ENCODE measurements around the gene FUCA2.
A peak's percentile ranks its signal among the peaks of the same experiment; 100 is the strongest.
"Not testable (repeated sequence)": the region's sequence is repeated elsewhere in the genome, so short reads cannot be mapped to it uniquely, and the experiment has no call there.

Gene FUCA2

DNA sequence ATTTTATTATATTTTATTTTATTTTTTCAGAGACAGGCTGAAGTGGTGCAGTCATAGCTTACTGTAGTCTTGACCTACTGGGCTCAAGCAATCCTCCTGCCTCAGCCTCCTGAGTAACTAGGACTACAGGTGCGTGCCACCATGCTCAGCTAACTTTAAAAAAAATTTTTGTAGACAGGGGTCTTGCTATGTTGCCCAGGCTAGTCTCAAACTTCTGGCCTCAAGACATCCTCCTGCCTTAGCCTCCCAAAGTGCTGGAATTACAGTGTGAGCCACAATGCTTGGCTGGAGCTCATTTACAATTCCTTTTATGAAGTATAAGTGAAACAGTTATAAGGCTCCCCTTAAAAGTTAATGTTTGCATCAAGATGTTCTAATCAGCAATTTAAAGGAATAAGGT is 14.5 kb downstream of the FUCA2 start:
- DNase-seq (ENCODE audit: low spot score) = no peak

DNA sequence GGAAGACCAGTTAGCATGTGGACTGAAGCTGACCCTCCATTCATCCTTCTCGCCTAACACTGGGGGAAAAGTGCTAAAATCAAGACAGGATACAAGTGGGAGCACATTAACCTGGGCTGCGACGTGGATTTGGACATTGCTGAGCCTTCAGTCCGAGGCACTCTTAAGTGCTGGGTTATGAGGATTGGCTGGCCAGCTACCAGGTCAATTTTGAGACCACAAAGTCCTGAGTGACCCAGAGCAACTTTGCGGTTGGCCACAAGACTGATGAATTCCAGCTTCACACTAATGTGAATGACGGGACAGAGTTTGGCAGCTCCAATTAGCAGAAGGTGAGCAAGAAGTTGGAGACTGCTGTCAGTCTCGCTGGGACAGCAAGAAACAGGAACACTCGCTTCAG is 20.7 kb downstream of the FUCA2 start:
- no peak for DNase-seq (ENCODE audit: low spot score)

DNA sequence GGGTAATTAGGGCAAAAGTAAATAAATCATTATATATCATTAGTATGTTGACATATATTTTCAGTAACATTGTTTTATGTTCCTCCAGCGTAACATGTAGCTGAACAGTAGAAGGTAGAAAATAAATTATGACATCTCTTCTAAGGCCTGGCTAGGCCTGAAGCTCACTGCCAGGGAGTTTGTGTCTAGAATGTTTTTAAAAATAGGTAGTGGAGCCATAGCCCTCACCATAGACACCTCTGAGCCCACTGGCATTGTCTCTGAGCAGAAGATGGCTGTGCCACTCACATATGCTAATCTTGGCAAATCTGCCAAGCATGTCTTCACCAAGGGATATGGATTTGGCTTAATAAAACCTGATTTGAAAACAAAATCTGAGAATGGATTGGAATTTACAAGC is 21.3 kb downstream of the FUCA2 start:
- DNase-seq (ENCODE audit: low spot score) = no peak

GRCh38 chr6:143486752-143487151 is 24.8 kb downstream of the FUCA2 start:
- DNase-seq (ENCODE audit: low spot score) = no peak

DNA sequence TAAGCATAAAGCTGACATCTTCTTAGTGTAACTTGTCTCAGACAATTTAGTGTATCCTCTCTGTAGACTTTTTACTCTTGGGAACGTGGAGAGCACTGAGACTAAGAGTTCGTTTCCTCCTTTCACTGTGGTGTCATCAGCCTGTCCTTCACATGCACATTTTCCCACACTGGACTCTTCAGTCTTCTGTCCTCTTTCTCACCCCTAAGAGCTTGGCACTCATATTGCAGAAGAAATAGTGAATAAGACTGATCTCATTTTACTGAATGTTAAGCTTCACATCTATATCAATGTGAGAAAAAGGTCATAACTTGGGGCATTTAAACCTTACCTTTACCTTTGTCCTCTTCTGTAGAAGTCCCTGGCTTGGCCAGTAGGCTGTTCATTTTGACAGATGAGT is 25.6 kb downstream of the FUCA2 start:
- no peak for DNase-seq (ENCODE audit: low spot score)

DNA sequence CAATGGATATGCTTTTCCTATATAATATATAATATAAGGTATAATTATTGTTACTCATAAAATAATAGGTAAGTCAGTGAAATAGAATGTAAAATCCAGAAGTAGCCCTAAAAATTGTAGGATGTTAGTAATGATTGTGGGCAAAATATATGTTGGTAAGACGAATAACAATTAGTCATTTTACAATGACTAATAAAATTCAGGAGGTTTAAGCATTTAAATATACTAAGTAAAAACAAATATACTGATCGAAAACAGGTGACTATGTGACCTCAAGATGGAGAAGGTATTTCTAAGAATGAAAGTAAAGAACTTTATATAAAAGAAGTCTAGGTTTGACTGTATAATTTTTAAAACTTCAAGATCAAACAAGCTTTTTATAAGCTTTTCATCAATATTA is 28.9 kb downstream of the FUCA2 start:
- no peak for DNase-seq (ENCODE audit: low spot score)

DNA sequence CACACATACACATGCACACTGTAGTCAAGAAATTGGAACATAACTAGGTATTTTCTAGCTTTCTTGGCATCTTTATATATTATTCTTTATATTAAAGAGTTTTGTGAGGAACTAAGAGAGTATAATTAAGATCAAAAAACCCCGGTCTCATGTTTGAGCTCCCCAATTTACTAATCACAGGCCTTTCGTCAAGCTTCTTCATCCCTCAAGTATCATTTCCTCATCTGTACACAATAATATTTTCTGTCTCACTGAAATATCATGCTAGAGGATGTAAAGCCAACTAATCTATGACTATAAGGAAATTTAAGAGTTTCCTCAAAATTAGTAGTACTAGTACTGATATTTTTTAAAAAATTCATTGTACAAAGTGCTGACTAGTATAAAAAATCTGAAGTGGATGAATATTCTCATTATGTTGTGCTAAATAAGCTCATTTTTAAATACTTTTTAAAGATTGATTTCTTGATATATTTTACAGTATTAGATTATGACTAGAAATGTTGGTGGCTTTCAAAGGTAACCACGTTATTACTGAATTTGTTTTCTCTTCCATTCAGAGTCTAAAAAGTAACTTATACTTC is 32.9 kb downstream of the FUCA2 start:
- DNase-seq (ENCODE audit: low spot score) = no peak

DNA sequence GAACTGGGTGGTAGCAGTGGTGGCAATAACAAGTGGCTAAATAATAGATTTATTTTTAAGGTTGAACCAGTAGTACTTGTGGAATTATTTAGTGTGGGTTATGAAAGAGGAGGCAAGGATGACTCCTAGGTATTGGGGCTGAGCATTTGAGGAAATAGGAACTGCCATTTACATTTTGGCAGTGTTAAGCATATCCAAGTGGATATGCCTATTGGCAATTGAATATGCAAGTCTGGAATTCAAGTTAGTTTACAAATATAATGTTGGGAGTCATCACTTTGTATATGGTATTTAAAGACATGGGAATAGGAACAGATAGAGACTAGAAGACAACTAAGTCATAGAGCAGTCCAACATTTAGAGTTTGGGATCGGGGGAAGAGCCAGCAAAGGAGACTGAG is 35.0 kb downstream of the FUCA2 start:
- DNase-seq (ENCODE audit: low spot score) = no peak

GRCh38 chr6:143471822-143472221 is 39.7 kb downstream of the FUCA2 start:
- DNase-seq (ENCODE audit: low spot score) = no peak

DNA sequence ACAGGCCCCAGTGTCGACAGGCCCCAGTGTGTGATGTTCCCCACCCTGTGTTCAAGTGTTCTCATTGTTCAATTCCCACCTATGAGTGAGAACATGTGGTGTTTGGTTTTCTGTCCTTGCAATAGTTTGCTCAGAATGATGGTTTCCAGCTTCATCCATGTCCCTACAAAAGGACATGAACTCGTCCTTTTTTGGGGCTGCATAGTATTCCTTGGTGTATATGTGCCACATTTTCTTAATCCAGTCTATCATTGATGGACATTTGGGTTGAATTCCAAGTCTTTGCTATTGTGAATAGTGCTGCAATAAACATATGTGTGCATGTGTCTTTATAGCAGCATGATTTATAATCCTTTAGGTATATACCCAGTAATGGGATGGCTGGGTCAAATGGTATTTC is 42.7 kb downstream of the FUCA2 start:
- not testable (repeated sequence) for DNase-seq (ENCODE audit: low spot score)

DNA sequence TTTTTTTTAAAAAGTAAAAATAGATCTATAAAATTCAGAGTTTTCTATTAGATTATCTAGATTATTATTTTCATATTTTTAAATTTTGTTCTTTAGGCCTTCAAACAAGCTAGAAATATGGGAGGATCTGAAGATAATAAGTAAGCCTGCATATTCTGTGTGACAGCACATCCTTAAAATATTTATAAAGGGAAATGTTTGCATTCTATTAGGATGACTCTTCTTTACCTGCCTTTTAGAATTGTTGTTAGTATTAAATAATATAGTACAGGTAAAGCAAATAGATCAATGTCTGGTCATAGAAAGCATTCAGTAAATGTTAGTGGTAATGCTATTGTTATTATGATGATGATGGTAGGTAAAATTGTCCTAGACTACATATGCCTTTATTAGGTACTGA is 43.5 kb downstream of the FUCA2 start:
- no peak for DNase-seq (ENCODE audit: low spot score)

- no peak for DNase-seq (ENCODE audit: low spot score)
These were observed 46.0 kb downstream of the FUCA2 start for GRCh38 chr6:143465546-143465945.

DNA sequence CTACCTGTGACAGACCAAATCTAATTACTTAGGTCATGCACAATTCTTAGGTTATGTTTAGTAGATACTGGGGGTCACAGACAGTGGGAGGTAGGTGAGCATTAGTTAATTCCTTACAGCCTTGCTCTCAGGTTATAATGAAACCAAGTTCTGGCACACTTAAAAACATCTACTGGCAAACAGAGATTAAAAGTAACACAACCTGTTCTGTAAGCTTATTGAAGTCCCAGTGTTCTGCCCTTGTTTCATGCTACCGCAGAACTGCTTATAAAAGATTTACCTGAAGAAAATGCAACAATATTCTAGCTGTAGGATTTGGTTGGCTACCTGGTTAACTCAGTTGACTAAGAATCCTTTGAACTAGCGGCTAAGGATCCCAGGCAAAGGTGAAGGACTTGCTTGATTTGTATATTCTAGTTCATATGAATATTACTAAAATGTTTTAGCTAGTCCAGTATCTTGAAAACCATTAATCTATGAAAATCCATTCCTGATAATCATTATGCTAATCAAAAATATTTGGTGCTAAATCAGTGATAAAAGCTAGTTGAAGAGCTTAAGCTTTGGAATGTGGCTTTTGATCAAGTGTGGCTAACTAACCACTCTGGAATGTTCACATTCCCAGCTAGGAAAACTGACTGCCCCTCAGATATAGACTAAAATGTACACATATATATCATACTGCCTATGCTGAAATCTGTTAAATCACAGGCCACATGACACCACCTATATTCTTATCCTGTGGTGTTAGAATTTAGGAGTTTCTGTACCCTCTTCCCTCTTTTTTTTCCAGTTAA is 53.8 kb downstream of the FUCA2 start:
- DNase-seq (ENCODE audit: low spot score) = peak; percentile 17

GRCh38 chr6:143451531-143451930 is 60.0 kb downstream of the FUCA2 start:
- no peak for DNase-seq (ENCODE audit: low spot score)

DNA sequence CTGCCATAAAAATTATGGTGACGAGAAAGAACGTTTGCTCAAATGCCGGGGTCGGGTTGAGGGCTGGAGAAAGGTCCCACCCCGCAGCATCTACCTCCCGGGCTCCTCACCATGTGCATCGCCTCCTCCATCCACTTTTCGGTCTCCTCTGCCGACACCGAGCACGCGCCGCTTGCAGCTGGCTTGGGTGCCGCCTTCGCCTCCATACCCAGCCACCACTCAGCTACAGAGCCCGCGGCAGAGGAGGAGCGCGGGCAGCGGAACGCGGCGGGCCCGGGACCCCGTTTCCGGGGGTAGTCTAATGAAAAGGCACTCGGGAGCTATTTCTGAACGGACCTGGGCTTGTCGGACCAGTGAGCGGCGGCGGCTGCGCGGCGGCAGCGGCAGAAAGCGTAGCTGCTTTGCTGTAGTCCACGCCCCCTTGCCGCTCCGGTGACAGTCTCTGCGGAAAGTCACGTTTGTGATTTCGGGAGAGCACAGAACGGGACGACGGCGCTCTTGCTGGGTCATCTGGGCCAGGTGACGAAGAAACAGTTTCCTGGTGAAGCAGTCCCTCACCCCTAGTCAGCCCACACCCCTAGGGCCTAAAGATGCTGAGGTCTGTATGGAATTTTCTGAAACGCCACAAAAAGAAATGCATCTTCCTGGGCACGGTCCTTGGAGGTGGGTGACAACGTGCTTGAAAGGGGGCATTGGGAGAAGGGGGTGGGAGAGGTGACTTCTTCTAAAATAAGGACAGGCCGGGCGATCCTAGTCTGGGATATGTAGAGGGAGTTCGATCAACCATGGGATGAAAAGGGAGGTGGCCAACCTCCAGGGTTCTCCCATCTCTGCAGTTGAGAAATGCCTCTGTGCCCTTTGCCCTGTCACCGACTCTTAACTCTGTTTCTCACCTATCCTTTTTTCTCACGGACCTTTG is 60.8 kb downstream of the FUCA2 start, which contains the start of the genes ADAT2 and PEX3:
Gene ADAT2, minus strand, starts transcription at position 243 of the 919 bp plus-strand sequence. Its CDS starts 37 bp downstream, at position 206.
Gene PEX3, plus strand, starts transcription at position 353 of the 919 bp plus-strand sequence. Its CDS starts 238 bp downstream, at position 591.
- DNase-seq (ENCODE audit: low spot score) = peak; percentile 93

DNA sequence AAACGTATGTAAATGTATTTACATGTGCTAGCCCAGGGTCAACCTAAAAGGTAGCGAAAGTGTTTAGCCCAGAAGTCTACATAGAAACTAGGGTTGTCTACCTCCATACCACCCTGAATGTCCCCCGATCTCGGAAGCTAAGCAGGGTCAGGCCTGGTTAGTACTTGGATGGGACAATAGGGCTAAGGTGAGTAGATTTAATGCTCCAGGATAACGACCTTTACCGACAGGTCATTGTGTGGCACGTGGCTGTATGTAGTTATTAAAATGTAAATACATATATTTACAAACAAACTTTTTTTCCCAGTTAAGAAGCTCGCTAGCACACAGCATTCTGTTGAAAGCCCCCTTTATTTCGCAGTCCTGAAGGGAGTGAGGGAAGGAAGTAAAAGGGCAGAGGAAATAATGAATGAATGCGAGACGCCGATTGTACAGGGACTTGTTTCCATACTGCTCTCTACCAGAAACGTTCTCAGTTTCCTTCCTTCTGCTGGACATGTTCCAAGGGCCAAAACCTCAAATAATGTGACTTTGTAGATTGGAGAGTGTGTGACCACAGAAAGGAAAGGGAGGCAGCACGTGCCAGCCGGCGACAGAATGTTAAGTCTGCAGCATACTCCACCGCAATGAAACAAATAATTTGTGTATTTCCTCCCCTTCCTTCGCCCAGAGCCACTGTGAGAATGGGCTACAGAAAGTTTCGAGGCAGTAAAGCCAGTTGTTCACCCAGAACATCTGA is 61.6 kb downstream of the FUCA2 start:
- no peak for DNase-seq (ENCODE audit: low spot score)

GRCh38 chr6:143449082-143449713 is 62.3 kb downstream of the FUCA2 start:
- no peak for DNase-seq (ENCODE audit: low spot score)

DNA sequence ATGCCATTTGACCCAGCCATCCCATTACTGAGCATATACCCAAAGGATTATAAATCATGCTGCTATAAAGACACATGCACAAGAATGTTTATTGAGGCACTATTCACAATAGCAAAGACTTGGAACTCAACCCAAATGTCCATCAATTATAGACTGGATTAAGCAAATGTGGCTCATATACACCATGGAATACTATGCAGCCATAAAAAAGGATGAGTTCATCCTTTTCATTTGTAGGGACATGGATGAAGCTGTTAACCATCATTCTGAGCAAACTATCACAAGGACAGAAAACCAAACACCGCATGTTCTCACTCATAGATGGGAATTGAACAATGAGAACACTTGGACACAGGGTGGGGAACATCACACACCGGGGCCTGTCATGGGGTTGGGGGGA is 63.7 kb downstream of the FUCA2 start:
- not testable (repeated sequence) for DNase-seq (ENCODE audit: low spot score)
